CD4-positive, alpha-beta T cell treated with Interleukin-15 for 4 hours (primary cell): ENCODE results near the gene UQCC5.

Experiments used
- DNase-seq: peaks from one replicate; pipeline ENCODE4 v3.0.0-alpha.2; 2020; ENCODE audit warnings: low spot score

UQCC5 gene

GRCh38 chr3:52570076-52570475, 33.7 kb downstream of the UQCC5 start:
- DNase-seq, result no peak

- no peak for DNase-seq
Measured at GRCh38 chr3:52572221-52572620, 35.8 kb downstream of the UQCC5 start.

GRCh38 chr3:52574056-52574965, 37.9 kb downstream of the UQCC5 start:
- DNase-seq, result no peak
